Ovary (tissue), 9 donors: ENCODE data around the gene EYA2. TPM values are rescaled to one million over a fixed set of nuclear protein-coding genes. Genes with fewer than 3 reads are reported as not detected.
A peak's percentile ranks its signal among the peaks of the same experiment; 100 is the strongest.

Experiments used
- DNase-seq, 5 donors: peaks; one replicate each; pipeline ENCODE4 v3.0.0-alpha.2; 2019 to 2020
- H3K27ac ChIP-seq, 2 donors: fragments of 200-600 bp; one replicate each; pipeline versions ENCODE4 v1.5.1 to v1.8.0; 2019 to 2022
- H3K27me3 ChIP-seq: fragments of 200-600 bp; one replicate; pipeline ENCODE4 v1.8.0; 2022
- H3K36me3 ChIP-seq: fragments of 200-600 bp; sonication (generic); one replicate; pipeline ENCODE4 v1.5.1; 2019
- H3K4me1 ChIP-seq: one replicate; pipeline ENCODE4 v1.8.1; 2013; ENCODE audit warnings: mild to moderate bottlenecking, moderate library complexity; ENCODE audit not compliant: insufficient read depth
- H3K4me3 ChIP-seq: fragments of 200-600 bp; sonication (generic); one replicate; pipeline ENCODE4 v1.5.1; 2017
- H3K9me3 ChIP-seq, 2 donors: fragments of 200-600 bp in 1 of 2; sonication (generic) in 1 of 2; one replicate each; pipeline versions ENCODE4 v1.5.1 to v1.8.1; 2013 to 2019; ENCODE audit warnings: mild to moderate bottlenecking in 1 of 2, moderate library complexity in 1 of 2
- CTCF ChIP-seq, 3 donors: fragments of 450-650 bp in 2 of 3; fragments of 200-600 bp in 1 of 3; IDR thresholded peaks; one replicate each; pipeline versions ENCODE4 v1.5.1 to v1.8.0; 2016 to 2022; ENCODE audit warnings: antibody characterized with exemption in 3 of 3, mild to moderate bottlenecking in 1 of 3
- EP300 ChIP-seq: sonication (generic); formaldehyde crosslinking; IDR thresholded peaks from one replicate; pipeline ENCODE4 v1.6.1; 2017; ENCODE audit warnings: antibody characterized with exemption
- POLR2A ChIP-seq: fragments of 450-650 bp; IDR thresholded peaks from one replicate; pipeline ENCODE4 v1.6.1; 2017; ENCODE audit warnings: antibody characterized with exemption, mild to moderate bottlenecking, moderate library complexity
- WGBS, 3 donors: extraction: QIAGEN DNeasy Blood & Tissue Kit in 1 of 3; methylation state at CpG; one replicate each; pipeline versions ENCODE4 v1.1.5 to v1.1.7; 2013 to 2017; 5-methylcytosine and 5-hydroxymethylcytosine counted together
- intact Hi-C, 4 donors: fragments of 100-400 bp; cut with DNase I; formaldehyde crosslinking; loops; one replicate each; pipeline versions ENCODE4 v1.11.0 to v1.15.1; 2022 to 2023
- polyA plus RNA-seq, 2 donors: library from polyadenylated mRNA; stranded (reverse); fragments of 200-250 nt in 1 of 2; fragments of 350-450 nt in 1 of 2; fragmentation: Illumina TruSeq in 1 of 2; extraction: RNeasy Lipid Tissue Mini Kit (QIAGEN cat#74804) in 1 of 2; gene quantifications; one replicate each; pipeline ENCODE4 v1.2.3, GENCODE V29; 2013 to 2014
- total RNA-seq, 7 donors: library from RNA; depleted of rRNA in 2 of 7; stranded (reverse); fragments of >200 nt in 2 of 7; fragmentation: NEBNext Ultra II Directional in 3 of 7; extraction: Animal tissue kit (Norgen Biotek cat#: 25700) in 3 of 7; gene quantifications; one replicate each; pipeline versions ENCODE4 v1.1.0 to v1.2.4, GENCODE V29; 2016 to 2023
- donor health status: DM: no; HTN: no; CAD: no; lungs with moderate emphysema.
- donor health status: DM: no; HTN: no; CAD: no.
- donor health status: Bipolar disorder and iron deficiency.
- donor health status: DM: yes; HTN: yes; CAD: no.
- donor health status: DM: no; HTN: no; CAD: no.
- donor health status: DM: yes; HTN: yes; CAD: no.

The EYA2 gene
- total and polyA plus RNA-seq, 9 donors: 0.18 to 7.6 (median 1.7) TPM

- no peaks in the 10 kb centered on the region for H3K36me3 ChIP-seq
- 57 to 74% (median 59%) methylated on average over 7 of the region's 7 CpGs for WGBS, 3 donors
- TF ChIP-seq POLR2A: no peak
- TF ChIP-seq EP300: no peak
- TF ChIP-seq CTCF (IDR thresholded peaks at IDR 0.05): no peak
- no peaks in the 10 kb centered on the region for H3K27me3 ChIP-seq
- intact Hi-C loops: no loop called here
- no peak for DNase-seq
- peaks cover 3% of the 10 kb centered on the region for H3K4me1 ChIP-seq
- H3K4me3 ChIP-seq: no peak overlapping the region
- no peak overlapping the region for H3K27ac ChIP-seq
- H3K9me3 ChIP-seq: no peaks in the 10 kb centered on the region
These were observed 252.0 kb downstream of the EYA2 start for GRCh38 chr20:47146686-47147085.

- TF ChIP-seq POLR2A (no peak), CTCF (IDR thresholded peaks at IDR 0.05) (no peak), EP300 (no peak)
- H3K4me3 ChIP-seq: no peak overlapping the region
- H3K27me3 ChIP-seq: no peaks in the 10 kb centered on the region
- no peaks in the 10 kb centered on the region for H3K36me3 ChIP-seq
- 93 to 99% (median 95%) methylated on average over 2 of the region's 2 CpGs for WGBS, 3 donors
- intact Hi-C loops: no loop called here
- H3K4me1 ChIP-seq: no peaks in the 10 kb centered on the region
- H3K9me3 ChIP-seq: no peaks in the 10 kb centered on the region
- no peak for DNase-seq
- H3K27ac ChIP-seq: no peak overlapping the region
These were observed 253.4 kb downstream of the EYA2 start for GRCh38 chr20:47148059-47148458.

GRCh38 chr20:47149939-47150338 is 255.3 kb downstream of the EYA2 start:
- TF ChIP-seq POLR2A (no peak), EP300 (no peak), CTCF (IDR thresholded peaks at IDR 0.05) (no peak)
- H3K27me3 ChIP-seq: no peaks in the 10 kb centered on the region
- no peak for DNase-seq
- intact Hi-C loops: no loop called here
- no peaks in the 10 kb centered on the region for H3K4me1 ChIP-seq
- H3K9me3 ChIP-seq: no peaks in the 10 kb centered on the region
- H3K27ac ChIP-seq: no peak overlapping the region
- H3K36me3 ChIP-seq: no peaks in the 10 kb centered on the region
- H3K4me3 ChIP-seq: no peak overlapping the region
- WGBS, 3 donors: 84 to 89% (median 89%) methylated on average over 5 of the region's 5 CpGs

- peak in 1 of 5 donors; percentile 42 for DNase-seq
- no peaks in the 10 kb centered on the region for H3K4me1 ChIP-seq
- no peak for TF ChIP-seq CTCF (IDR thresholded peaks at IDR 0.05)
- TF ChIP-seq EP300: no peak
- no peaks in the 10 kb centered on the region for H3K9me3 ChIP-seq
- H3K27ac ChIP-seq: no peak overlapping the region
- no peak overlapping the region for H3K4me3 ChIP-seq
- H3K27me3 ChIP-seq: no peaks in the 10 kb centered on the region
- no peaks in the 10 kb centered on the region for H3K36me3 ChIP-seq
- intact Hi-C loops: no loop called here
- WGBS, 3 donors: 61 to 65% (median 63%) methylated on average over 11 of the region's 11 CpGs
These were observed 255.9 kb downstream of the EYA2 start for GRCh38 chr20:47150403-47151152.
